ENCODE results near the gene RUVBL2. TPM values are rescaled to one million over a fixed set of nuclear protein-coding genes. Genes with fewer than 3 reads are reported as not detected.

The RUVBL2 gene
- total RNA-seq, 1 donor from 2014 or later, result 29.9 TPM

DNA sequence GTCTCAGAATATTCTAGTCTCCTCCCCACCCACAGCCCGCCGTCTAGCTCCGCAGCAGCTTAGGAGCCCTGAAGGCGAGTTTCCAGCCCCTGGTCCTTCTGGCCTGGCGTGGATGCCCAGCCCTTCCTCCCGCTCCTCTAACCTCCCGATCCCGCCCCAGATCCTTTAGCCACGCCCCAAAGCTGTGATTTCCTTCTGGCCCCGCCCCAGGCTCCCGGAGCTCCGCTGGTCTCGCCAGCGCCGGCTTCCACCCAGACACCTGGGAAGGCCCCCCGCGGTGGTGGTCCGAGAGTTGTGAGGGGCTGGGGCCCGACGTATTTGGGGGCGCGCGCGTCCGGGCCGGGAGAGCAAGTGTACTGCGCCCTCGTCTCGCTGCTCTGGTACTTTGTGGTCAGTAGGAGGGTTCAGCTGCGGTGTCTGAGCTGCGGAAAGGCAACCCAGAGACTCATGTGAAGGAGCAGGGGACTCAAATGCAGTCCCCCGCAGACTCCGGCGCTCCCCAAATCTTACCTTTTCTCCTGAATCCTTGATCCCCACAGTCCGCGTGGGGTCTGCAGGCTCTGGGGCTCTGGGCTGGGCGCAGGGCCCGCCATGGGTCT is 64.0 kb downstream of the RUVBL2 start, which contains the start of gene CGB7:
Gene CGB7, minus strand, starts transcription at position 114 of the 599 bp plus-strand sequence. CDS start 2,374 bp downstream, outside the sequence.
- intact Hi-C loops (cut with DNase I), result no loop called here
- ATAC-seq, result peak; percentile 77
- DNase-seq (ENCODE audit: low spot score), result peak; percentile 81

GRCh38 chr19:49058562-49058961 is 64.9 kb downstream of the RUVBL2 start:
- intact Hi-C loops (cut with DNase I), result no loop called here
- DNase-seq (ENCODE audit: low spot score), result no peak
- ATAC-seq, result no peak

DNA sequence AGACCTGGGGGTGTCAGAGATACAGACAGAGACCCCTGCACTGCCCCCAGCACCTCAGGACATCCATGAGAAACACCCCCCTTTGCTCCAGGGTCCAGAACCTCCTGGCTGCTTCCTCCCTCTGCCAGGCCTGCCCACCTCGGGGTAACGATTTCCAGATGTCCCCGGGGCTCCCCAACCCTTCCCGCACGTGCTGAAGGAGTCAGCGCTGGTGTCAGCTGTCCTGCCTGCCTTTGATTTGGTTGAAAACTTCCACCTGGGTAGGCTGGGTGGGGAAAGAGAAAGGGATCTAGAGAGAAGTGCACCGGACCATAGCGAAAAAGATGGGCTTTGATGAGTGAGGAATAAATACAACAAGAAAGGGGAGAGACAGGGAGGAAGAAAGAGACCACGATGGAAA is 65.4 kb downstream of the RUVBL2 start:
- no peak for DNase-seq (ENCODE audit: low spot score)
- intact Hi-C loops (cut with DNase I), result no loop called here
- no peak for ATAC-seq

DNA sequence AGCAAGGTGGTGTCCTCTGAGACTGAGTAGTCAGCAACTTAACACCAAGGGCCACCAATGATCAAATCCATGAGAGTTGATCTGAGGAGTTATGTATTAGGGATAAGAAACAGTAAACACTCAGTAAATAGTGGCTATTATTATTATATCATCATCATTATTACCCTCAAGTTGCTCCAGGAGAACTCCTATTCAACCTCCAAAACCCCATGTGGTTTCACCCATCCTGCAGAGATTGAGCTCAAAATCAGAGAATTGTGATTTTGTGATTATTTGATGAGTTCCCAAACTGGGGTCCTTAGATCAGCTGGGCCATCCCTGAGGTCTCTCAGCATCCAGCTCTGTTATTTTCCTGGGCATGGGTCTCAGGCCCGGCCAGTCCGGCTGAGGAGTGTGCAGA is 67.3 kb downstream of the RUVBL2 start:
- intact Hi-C loops (cut with DNase I), result no loop called here

GRCh38 chr19:49061445-49061844 is 67.8 kb downstream of the RUVBL2 start:
- intact Hi-C loops (cut with DNase I), result no loop called here
- ATAC-seq (no peak), DNase-seq (ENCODE audit: low spot score) (no peak)

More for the DNA sequence above, 67.3 kb downstream of the RUVBL2 start:
- ATAC-seq, result no peak
- DNase-seq (ENCODE audit: low spot score), result no peak

DNA sequence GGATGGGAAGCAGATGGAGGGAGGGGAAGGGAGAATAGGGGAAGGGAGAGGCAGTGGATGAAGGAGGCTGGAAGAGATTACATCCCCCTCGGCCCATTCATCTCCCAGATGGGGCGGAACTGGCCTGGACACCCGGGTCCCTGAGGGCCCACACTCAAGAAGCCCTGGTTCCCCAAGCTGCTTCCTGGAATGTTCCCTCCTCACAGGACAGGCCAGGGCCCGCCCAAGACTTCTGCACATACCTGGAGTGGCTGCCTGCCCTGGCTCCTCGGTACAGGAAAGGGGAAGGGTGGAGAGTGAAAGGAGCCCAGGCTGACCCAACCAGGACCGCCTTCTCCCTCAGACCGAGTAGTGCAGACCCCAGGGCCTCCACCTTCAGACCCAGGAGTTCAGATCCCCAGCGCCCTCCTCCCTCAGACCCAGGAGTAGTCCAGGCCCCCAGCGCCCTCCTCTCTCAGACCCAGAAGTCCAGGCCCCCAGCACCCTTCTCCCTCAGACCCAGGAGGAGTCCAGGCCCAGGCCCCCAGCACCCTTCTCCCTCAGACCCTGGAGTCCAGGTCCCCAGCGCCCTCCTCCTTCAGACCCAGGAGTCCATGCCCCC is 70.4 kb downstream of the RUVBL2 start:
- DNase-seq (ENCODE audit: low spot score), result no peak
- intact Hi-C loops (cut with DNase I), result no loop called here
- peak; percentile 17 for ATAC-seq

DNA sequence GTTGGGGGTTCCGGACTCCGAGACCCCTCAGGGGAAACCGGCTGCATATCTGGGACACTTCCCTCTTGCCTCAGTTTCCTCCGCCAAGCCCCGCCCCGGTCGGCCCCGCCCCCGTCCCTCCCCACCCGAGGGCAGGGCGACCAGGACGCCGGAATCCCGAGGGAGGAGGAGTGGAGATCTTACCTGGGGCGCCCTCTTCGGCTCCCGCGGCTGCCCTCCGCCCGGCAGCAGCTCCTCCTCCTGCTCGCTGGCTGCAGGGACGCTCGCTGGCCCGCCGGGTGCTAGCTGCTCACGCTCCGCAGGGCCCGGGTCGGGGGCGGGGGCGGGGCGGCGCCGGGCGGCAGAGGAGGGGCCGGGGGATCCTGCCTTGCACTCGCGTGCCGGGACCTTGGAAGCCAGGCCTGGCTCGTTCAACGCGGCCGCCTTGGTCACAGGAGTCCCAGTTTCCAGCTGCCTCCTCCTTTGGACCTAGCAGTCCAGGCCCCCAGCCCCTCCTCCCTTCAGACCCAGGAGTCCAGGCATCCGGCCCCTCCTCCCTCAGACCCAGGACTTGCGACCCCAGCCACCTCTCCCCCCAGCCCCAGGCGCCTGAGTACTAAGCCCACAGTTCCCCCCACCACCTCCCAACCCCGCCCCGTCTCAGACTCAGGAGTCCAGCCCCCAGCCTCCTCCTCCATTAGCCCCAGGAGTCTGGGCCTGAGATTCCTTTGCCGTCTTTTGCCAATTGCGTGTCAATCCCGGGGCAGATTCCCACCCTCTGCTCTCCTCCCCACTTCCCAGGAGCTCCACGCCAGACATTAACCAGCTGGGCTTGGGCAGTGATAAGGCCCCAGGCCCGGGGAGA is 71.3 kb downstream of the RUVBL2 start, which contains the start of gene NTF4:
Gene NTF4, minus strand, starts transcription at position 51 of the 844 bp plus-strand sequence. CDS start 2,821 bp downstream, outside the sequence.
- DNase-seq (ENCODE audit: low spot score), result no peak
- intact Hi-C loops (cut with DNase I), result no loop called here
- no peak for ATAC-seq

Small RNA genes within 50 kb of the gene (microRNA-seq; reads per million reads assigned to microRNA genes)
- not detected for gene MIR6798

Other genes starting within 250 kb of the RUVBL2 start
- 0.27 TPM for gene IZUMO1, start 247.0 kb upstream of the RUVBL2 start, total RNA-seq
- 3.6 TPM for gene FUT1, start 241.2 kb upstream of the RUVBL2 start, total RNA-seq
- not detected for gene FGF21, start 238.4 kb upstream of the RUVBL2 start, total RNA-seq
- gene BCAT2, start 182.9 kb upstream of the RUVBL2 start, total RNA-seq, result 38.0 TPM
- 22.2 TPM for gene HSD17B14, start 157.4 kb upstream of the RUVBL2 start, total RNA-seq
- gene PLEKHA4, start 125.3 kb upstream of the RUVBL2 start, total RNA-seq, result 519 TPM
- gene PPP1R15A, start 121.5 kb upstream of the RUVBL2 start, total RNA-seq, result 95.8 TPM
- gene TULP2, start 95.1 kb upstream of the RUVBL2 start, total RNA-seq, result 1.1 TPM
- gene NUCB1, start 93.6 kb upstream of the RUVBL2 start, total RNA-seq, result 262 TPM
- 1.1 TPM for gene DHDH, start 60.2 kb upstream of the RUVBL2 start, total RNA-seq
- 48.0 TPM for gene BAX, start 39.0 kb upstream of the RUVBL2 start, total RNA-seq
- 3,094 TPM for gene FTL, start 28.6 kb upstream of the RUVBL2 start, total RNA-seq
- 42.0 TPM for gene GYS1, start 578 bp upstream of the RUVBL2 start, total RNA-seq
- gene LHB, start 23.2 kb downstream of the RUVBL2 start, total RNA-seq, result not detected
- not detected for gene CGB3, start 30.4 kb downstream of the RUVBL2 start, total RNA-seq
- gene CGB2, start 38.0 kb downstream of the RUVBL2 start, total RNA-seq, result not detected
- gene CGB1, start 43.0 kb downstream of the RUVBL2 start, total RNA-seq, result not detected
- not detected for gene CGB5, start 50.0 kb downstream of the RUVBL2 start, total RNA-seq
- not detected for gene CGB8, start 55.2 kb downstream of the RUVBL2 start, total RNA-seq
- not detected for gene CGB7, start 63.9 kb downstream of the RUVBL2 start, total RNA-seq
- gene NTF4, start 70.9 kb downstream of the RUVBL2 start, total RNA-seq, result not detected
- not detected for gene KCNA7, start 78.8 kb downstream of the RUVBL2 start, total RNA-seq
- gene SNRNP70, start 91.6 kb downstream of the RUVBL2 start, total RNA-seq, result 299 TPM
- 9.8 TPM for gene LIN7B, start 120.5 kb downstream of the RUVBL2 start, total RNA-seq
- 0.67 TPM for gene C19orf73, start 125.3 kb downstream of the RUVBL2 start, total RNA-seq
- 6.3 TPM for gene PPFIA3, start 125.7 kb downstream of the RUVBL2 start, total RNA-seq
- gene HRC, start 161.5 kb downstream of the RUVBL2 start, total RNA-seq, result 5.1 TPM
- 32.5 TPM for gene TRPM4, start 163.9 kb downstream of the RUVBL2 start, total RNA-seq

All from sciatic nerve (tissue), 2 donors.